Eye (tissue), 1 donor: ENCODE measurements around the gene SNX15.

Experiments used
- DNase-seq: peaks from one replicate; pipeline ENCODE4 v3.0.0-alpha.2; 2015

Gene SNX15

DNA sequence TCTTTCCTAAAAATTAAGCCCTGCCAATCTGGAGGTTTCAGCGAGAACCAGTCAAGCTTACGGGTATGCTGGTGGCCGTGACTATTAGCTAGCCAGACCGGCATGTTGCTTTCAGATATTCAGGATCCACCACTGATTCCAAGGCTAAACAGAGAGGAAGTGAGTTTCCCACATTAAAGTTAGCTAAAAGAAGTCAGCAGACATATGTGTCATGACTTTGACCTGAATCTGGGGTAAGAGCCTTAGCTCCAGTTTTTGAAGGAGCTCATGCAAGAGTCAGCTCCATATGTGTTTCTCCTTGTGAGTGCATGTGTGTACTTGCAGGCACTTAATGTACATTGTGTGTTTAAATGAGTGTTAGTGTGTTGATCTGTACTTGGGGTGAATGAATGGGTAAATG is 58.2 kb downstream of the SNX15 start:
- DNase-seq = no peak

DNA sequence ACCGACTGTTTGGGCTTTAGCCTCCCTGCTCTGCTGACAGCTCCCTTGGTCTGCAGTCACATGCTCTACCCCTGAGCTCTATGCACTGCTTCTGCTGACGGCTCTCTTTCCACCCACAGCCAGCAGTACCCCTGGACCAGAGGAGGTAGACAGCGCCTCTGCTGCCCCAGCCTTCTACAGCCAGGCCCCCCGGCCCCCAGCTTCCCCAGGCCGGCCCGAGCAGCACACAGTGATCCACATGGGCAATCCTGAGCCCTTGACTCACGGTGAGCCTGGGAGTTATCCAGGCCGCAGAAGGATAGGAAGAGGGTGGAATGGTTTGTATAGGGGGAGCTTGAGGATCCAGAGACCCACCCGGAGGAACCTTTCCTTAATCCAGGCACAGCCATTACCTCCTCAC is 59.6 kb downstream of the SNX15 start:
- DNase-seq = no peak

DNA sequence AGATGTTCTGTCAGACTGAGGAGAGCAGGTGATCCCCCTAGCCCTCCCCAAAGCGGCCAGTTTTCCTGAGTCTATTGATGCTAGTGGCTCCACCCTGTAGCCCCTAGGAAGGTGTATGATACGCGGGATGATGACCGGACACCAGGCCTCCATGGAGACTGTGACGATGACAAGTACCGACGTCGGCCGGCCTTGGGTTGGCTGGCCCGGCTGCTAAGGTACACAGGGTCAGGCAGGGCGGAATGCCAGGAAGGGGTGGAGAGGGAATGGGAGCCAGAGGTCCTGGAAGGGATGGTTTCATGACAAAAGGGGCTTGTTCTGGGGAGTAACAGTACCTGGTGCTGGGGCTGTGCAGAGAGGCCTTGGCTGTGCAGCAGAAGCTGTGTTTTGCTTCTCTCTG is 60.0 kb downstream of the SNX15 start:
- DNase-seq = no peak

DNA sequence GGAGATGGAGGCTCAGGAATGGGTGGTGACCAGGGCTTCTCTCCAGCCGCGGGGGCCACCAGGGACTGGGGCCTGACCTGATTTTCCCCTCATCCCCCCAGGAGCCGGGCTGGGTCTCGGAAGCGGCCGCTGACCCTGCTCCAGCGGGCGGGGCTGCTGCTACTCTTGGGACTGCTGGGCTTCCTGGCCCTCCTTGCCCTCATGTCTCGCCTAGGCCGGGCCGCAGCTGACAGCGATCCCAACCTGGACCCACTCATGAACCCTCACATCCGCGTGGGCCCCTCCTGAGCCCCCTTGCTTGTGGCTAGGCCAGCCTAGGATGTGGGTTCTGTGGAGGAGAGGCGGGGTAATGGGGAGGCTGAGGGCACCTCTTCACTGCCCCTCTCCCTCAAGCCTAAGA is 60.6 kb downstream of the SNX15 start:
- DNase-seq = no peak

DNA sequence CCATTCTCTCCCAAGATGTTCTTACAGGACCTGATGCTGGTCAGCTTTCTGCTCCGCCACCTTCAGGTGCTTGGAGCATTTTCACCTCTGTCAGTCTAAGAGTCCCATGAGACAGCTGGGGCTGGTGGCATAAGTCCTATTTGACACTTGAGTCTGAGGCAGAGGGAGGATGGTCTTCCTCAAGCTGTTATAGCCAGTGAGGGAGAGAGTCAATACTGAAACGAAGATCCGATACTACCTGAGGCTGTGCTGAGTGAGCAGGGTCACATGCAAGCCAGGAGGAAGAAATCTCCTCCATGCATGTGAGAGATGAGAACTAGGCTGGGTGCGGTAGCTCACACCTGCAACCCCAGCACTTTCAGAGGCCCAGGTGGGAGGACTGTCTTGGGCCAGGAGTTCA is 62.4 kb downstream of the SNX15 start:
- DNase-seq = no peak
